Kidney epithelial cell (primary cell): Measurements from ENCODE around the gene KIF18A. TPM values are rescaled to one million over a fixed set of nuclear protein-coding genes. Genes with fewer than 3 reads are reported as not detected.

Source experiments
- DNase-seq: peaks from one replicate; pipeline ENCODE4 v3.0.0-alpha.2; 2010; ENCODE audit warnings: low read depth
- H3K27me3 ChIP-seq: 2 replicates; pipeline ENCODE4 v1.6.0; 2011; ENCODE audit warnings: low read length; ENCODE audit not compliant: control insufficient read depth, insufficient read depth
- H3K36me3 ChIP-seq: 2 replicates; pipeline ENCODE4 v1.5.1; 2011; ENCODE audit warnings: low read length; ENCODE audit not compliant: control insufficient read depth, insufficient read depth
- H3K4me3 ChIP-seq: 2 replicates; pipeline ENCODE4 v1.5.1; 2011; ENCODE audit warnings: low read depth, mild to moderate bottlenecking, control low read depth, low read length
- CTCF ChIP-seq: IDR thresholded peaks from 2 replicates; pipeline ENCODE4 v1.5.1; 2011; ENCODE audit warnings: mild to moderate bottlenecking, moderate library complexity, low read length, control low read depth, inconsistent platforms; ENCODE audit not compliant: insufficient read depth, poor library complexity, severe bottlenecking
- total RNA-seq: library from RNA; depleted of rRNA; stranded (reverse); fragments of >200 nt; gene quantifications from 2 replicates; pipeline ENCODE4 v1.2.3, GENCODE V29; 2015

The KIF18A gene
- total RNA-seq, 1 donor from 2014 or later, result 2.1 TPM

GRCh38 chr11:27998552-27998951 is 109.4 kb downstream of the KIF18A start:
- Histone ChIP-seq H3K36me3 (no peaks in the 10 kb centered on the region), H3K27me3 (no peaks in the 10 kb centered on the region), H3K4me3 (no peak overlapping the region)
- DNase-seq, result no peak
- TF ChIP-seq CTCF, result no peak

DNA sequence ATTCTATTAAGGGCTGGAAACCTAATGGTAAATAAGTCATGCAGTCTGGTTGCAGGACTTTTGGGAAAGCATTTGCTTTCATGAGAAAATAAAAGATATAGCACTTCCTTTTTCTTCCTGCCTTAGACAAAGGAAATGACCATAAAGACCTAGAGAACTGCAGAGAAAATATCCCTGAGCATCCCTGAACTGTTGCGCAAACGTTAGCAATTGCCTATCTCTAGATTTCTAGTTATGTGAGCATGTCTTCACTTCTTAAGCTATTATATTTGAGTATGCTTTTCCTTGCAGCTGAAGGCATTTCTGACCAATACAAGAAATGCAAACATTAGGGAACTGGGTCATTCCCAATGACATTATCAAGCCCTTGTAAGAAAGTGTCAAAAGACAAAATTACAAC is 110.6 kb downstream of the KIF18A start:
- no peak overlapping the region for H3K4me3 ChIP-seq
- H3K27me3 ChIP-seq, result no peaks in the 10 kb centered on the region
- TF ChIP-seq CTCF, result no peak
- no peak for DNase-seq
- no peaks in the 10 kb centered on the region for H3K36me3 ChIP-seq

DNA sequence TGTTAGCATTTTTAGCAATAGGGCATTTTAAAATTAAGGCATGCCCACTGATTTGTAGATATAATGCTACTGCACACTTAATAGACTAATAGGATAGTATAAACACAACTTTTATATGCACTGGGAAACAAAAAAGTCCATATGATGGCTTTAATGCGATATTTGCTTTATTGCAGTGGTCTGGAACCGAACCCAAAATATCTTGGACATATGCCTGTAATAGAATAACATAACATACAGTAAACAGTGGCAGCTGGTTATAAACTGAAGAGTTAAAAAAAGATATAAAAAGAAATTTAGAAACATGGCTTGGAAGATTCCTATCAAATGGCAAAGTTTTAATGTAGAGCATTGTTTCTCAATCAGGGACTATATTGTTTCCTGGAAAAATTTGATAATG is 111.9 kb downstream of the KIF18A start:
- no peak overlapping the region for H3K4me3 ChIP-seq
- H3K27me3 ChIP-seq, result no peaks in the 10 kb centered on the region
- no peaks in the 10 kb centered on the region for H3K36me3 ChIP-seq
- TF ChIP-seq CTCF, result no peak
- DNase-seq, result no peak

DNA sequence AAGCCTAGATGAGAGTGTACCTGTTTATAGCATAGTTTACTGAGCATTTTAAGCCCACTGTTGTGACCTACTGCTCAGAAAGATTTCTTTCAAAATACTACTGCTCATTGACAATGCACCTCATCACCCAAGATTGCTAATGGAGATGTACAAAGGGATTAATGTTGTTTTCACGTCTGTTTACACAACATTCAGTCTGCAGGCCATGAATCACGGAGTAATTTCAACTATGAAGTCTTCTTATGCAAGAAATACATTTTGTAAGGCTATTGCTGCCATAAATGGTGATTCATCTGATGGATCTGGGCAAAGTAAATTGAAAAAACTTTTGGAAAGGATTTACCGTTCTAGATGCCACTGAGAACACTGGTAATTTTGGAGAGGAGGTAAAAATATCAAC is 112.9 kb downstream of the KIF18A start:
- no peak for DNase-seq
- Histone ChIP-seq H3K4me3 (no peak overlapping the region), H3K36me3 (no peaks in the 10 kb centered on the region), H3K27me3 (no peaks in the 10 kb centered on the region)
- no peak for TF ChIP-seq CTCF

DNA sequence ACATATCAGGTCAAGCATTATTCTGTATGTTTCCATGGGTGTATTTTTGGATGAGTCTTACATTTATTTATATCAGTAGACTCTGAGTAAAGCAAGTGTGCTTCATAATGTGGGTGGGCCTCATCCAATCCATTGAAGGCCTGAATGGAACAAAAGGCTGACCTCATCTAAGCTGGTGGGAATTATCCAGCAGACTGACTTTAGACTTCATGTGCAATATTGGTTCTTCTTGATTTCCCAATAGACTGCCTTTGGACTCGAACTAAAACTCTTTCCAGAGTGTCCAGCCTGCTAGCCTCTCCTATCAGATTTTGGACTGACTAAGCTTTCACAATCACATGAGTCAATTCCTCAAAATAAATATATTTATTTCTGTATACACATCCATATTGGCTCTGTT is 116.2 kb downstream of the KIF18A start:
- TF ChIP-seq CTCF, result no peak
- H3K36me3 ChIP-seq, result no peaks in the 10 kb centered on the region

DNA sequence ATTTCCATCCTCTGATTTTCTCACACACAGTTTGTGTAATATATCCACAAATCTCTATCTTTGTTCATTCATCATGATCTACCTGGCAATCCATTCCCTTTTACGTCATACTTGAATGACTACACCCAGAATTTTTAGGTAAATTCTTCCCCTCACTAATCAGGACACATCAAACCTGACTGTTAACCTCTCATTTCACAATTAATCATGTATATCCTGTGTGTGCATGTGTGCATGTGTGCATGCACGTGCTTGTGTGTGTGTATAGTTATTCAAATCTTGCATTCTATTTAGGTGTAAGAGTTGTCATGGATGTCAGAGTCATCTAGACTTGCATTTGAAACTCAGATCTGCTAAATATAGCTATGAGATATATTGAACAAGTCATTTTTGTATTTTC is 130.4 kb downstream of the KIF18A start:
- no peak for TF ChIP-seq CTCF
- H3K36me3 ChIP-seq, result no peaks in the 10 kb centered on the region
- H3K4me3 ChIP-seq, result no peak overlapping the region
- no peak for DNase-seq
- no peaks in the 10 kb centered on the region for H3K27me3 ChIP-seq

More for the DNA sequence above, 116.2 kb downstream of the KIF18A start:
- H3K27me3 ChIP-seq, result no peaks in the 10 kb centered on the region
- no peak overlapping the region for H3K4me3 ChIP-seq
- DNase-seq, result no peak
